GM19467 (cell line): Measurements from ENCODE around the gene KIRREL3.

Source experiments
- ATAC-seq: cut with Tn5 transposase; IDR thresholded peaks from one replicate; pipeline ENCODE4 v1.9.1; 2021; ENCODE audit warnings: mild to moderate bottlenecking, moderate library complexity; ENCODE audit not compliant: unreplicated experiment

KIRREL3 gene

GRCh38 chr11:126647735-126648134, 352.8 kb downstream of the KIRREL3 start:
- no peak for ATAC-seq

GRCh38 chr11:126646701-126647557, 353.6 kb downstream of the KIRREL3 start:
- no peak for ATAC-seq

- no peak for ATAC-seq
Observed at GRCh38 chr11:126645186-126645585, 355.4 kb downstream of the KIRREL3 start.

GRCh38 chr11:126640186-126640585, 360.4 kb downstream of the KIRREL3 start:
- no peak for ATAC-seq

- no peak for ATAC-seq
Observed at GRCh38 chr11:126639692-126640091, 360.9 kb downstream of the KIRREL3 start.

GRCh38 chr11:126638648-126639047, 361.9 kb downstream of the KIRREL3 start:
- no peak for ATAC-seq

GRCh38 chr11:126637795-126638175, 362.8 kb downstream of the KIRREL3 start:
- no peak for ATAC-seq

- no peak for ATAC-seq
Observed at GRCh38 chr11:126636911-126637794, 363.4 kb downstream of the KIRREL3 start.

- ATAC-seq = no peak
Observed at GRCh38 chr11:126635511-126635910, 365.1 kb downstream of the KIRREL3 start.

- ATAC-seq = no peak
Observed at GRCh38 chr11:126634963-126635362, 365.6 kb downstream of the KIRREL3 start.

GRCh38 chr11:126633330-126633729, 367.2 kb downstream of the KIRREL3 start:
- ATAC-seq = no peak

GRCh38 chr11:126630893-126631798, 369.4 kb downstream of the KIRREL3 start:
- ATAC-seq = no peak

GRCh38 chr11:126630488-126630887, 370.1 kb downstream of the KIRREL3 start:
- ATAC-seq = no peak

- no peak for ATAC-seq
Observed at GRCh38 chr11:126628790-126629621, 371.6 kb downstream of the KIRREL3 start.

- ATAC-seq = no peak
Observed at GRCh38 chr11:126628450-126628789, 372.1 kb downstream of the KIRREL3 start.

GRCh38 chr11:126627421-126627820, 373.1 kb downstream of the KIRREL3 start:
- ATAC-seq = no peak

GRCh38 chr11:126624506-126624905, 376.1 kb downstream of the KIRREL3 start:
- ATAC-seq = no peak

- ATAC-seq = no peak
Observed at GRCh38 chr11:126619516-126619915, 381.1 kb downstream of the KIRREL3 start.

GRCh38 chr11:126615845-126616244, 384.7 kb downstream of the KIRREL3 start:
- ATAC-seq = no peak

GRCh38 chr11:126613272-126613671, 387.3 kb downstream of the KIRREL3 start:
- no peak for ATAC-seq
